Measurements from ENCODE around the gene ATRIP.
"Not testable (repeated sequence)": the region's sequence is repeated elsewhere in the genome, so short reads cannot be mapped to it uniquely, and the experiment has no call there.

The ATRIP gene

DNA sequence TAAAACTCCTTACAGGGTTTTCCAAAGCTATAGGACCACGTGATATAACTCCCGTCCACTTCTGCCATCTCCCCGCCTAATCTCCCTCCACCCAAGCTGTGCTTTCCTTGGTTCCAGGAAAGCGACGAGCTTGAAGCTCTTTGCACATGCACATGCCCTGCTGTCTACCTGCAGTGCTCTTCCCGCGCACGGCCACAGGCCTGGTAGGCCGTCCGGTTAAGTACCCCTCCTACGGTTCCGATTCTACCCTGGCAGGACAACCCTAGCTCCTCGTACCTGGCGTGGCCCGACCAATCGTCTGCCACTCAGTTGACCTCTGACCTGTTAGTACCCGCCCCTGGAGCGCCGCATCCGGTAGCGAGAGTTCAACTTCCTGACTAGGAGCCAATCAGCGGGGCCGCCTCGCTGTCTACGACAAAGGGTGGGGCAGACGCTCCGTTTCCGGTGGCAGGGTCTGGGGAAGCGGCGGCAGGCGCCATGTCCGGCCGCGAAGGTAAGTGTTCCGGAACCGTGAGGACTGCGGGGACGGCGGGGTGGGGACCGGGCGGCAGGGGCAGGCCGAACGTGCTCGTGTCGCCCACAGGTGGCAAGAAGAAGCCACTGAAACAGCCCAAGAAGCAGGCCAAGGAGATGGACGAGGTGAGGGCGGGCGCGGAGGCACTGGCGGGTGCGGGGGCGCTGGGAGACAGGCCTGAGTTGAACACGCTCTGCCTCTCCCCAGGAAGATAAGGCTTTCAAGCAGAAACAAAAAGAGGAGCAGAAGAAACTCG, 6.5 kb upstream of the ATRIP start, which contains the start of the genes CCDC51 and TMA7:
TSS of gene CCDC51 (minus strand) at position 300 of the 770 bp plus-strand sequence. CDS start 4,991 bp downstream, outside the sequence.
TSS of gene TMA7 (plus strand) at position 438 of the 770 bp plus-strand sequence. CDS start at position 478, 40 bp downstream.
- peak; percentile 99 for DNase-seq

- no peak for DNase-seq
These were observed 6.0 kb upstream of the ATRIP start for GRCh38 chr3:48440590-48440958.

DNA sequence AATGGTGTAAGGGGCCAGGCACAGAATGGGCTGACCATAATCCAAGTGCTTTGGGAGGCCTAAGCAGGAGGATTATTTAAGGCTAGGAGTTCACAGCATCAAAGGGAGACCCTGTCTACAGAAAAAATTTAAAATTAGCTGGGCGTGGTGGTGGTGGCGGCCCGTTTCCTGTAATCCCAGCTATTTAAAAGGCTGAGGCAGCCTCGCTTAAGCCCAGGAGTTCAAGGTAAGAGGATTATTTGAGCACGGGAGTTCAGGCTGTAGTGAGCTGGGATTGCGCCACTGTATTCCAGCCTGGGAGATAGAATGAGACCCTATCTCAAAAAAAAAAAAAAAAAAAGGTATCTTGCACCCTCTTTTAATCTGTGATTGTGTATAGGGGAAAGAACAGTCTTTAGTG, 4.6 kb upstream of the ATRIP start:
- DNase-seq = no peak

DNA sequence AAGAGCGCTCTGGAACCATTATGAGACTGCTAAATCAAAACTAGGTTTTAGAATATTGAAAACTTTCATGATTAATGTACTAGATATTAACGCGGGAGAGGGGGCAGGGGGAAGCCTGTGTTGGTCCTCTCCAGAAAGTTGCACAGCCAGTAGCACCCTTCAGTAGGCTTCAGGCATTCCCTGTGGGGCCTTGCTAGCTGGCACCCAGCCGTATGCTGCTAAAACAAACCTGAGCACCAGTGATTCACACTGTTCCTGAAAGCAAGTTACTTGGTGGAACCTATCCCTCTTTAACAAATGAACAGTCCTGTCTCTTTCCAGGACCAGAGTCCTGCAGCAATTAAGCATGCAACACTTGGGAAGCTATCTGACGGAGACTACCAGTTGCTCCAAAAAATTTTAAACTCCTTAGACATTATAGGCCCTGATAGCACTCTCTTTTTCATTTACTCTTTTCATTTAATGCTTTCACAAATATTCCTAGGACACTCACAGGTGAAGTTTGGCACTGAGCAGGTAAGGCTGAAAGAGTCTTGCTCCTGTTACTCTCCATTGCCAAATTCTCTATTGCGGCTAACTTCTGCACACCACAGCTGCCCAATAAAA, 1.2 kb upstream of the ATRIP start:
- no peak for DNase-seq

- DNase-seq = no peak
These were observed 503 bp upstream of the ATRIP start for GRCh38 chr3:48446043-48446424.

- no peak for DNase-seq
These were observed 4.7 kb downstream of the ATRIP start for GRCh38 chr3:48451270-48451669.

GRCh38 chr3:48456456-48456855, 9.9 kb downstream of the ATRIP start:
- DNase-seq = no peak

GRCh38 chr3:48459331-48459730, 12.8 kb downstream of the ATRIP start:
- DNase-seq = no peak

- DNase-seq = no peak
These were observed 13.4 kb downstream of the ATRIP start for GRCh38 chr3:48459773-48460516.

DNA sequence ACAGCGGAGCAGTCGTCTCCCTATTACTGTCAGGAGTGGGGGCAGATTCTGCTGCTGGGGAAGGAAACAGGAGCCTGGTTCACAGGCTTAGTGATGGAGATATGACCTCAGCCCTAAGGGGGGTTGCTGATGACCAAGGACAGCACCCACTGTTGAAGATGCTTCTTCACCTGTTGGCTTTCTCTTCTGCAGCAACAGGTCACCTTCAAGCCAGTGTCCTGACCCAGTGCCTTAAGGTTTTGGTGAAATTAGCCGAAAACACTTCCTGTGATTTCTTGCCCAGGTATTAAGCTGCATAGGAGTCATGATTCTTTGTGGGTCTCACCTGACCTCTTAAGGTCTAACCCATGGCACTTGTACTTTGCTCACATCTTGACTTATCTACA, 14.0 kb downstream of the ATRIP start:
- no peak for DNase-seq

- DNase-seq = not testable (repeated sequence)
These were observed 15.2 kb downstream of the ATRIP start for GRCh38 chr3:48461767-48462166.

DNA sequence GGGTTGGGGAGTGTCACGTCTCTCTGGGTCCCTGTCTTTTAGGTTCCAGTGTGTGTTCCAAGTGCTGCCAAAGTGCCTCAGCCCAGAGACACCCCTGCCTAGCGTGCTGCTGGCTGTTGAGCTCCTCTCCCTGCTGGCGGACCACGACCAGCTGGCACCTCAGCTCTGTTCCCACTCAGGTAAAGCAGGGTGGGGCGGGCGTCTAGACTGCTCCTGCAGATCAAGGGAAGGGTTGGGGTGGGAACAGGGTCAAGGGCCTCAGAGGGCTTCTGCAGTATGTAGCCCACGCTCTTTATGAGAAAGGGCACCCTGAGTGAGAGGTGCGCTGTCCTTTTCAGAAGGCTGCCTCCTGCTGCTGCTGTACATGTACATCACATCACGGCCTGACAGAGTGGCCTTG, 17.2 kb downstream of the ATRIP start:
- no peak for DNase-seq

DNA sequence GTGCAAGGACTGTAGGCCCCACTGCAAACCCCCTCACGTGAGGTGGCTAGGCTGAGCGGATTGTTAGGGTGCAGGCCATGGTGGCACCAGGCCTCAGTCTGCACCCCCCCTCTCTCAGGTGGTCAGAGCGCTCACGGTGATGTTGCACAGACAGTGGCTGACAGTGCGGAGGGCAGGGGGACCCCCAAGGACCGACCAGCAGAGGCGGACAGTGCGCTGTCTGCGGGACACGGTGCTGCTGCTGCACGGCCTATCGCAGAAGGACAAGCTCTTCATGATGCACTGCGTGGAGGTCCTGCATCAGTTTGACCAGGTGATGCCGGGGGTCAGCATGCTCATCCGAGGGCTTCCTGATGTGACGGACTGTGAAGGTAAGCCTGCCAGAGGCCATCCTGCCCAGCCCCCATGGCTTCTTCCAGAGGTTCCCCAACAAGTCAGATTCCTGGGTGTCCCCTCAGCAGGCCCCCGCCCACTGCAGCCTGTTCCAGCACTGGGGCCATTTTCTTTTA, 18.2 kb downstream of the ATRIP start:
- no peak for DNase-seq

- no peak for DNase-seq
These were observed 18.6 kb downstream of the ATRIP start for GRCh38 chr3:48465237-48465530.

- DNase-seq = peak; percentile 85
These were observed 19.2 kb downstream of the ATRIP start for GRCh38 chr3:48465531-48466378.

- peak; percentile 47 for DNase-seq
These were observed 20.0 kb downstream of the ATRIP start for GRCh38 chr3:48466386-48467109.

- no peak for DNase-seq
These were observed 20.5 kb downstream of the ATRIP start for GRCh38 chr3:48467110-48467454.

DNA sequence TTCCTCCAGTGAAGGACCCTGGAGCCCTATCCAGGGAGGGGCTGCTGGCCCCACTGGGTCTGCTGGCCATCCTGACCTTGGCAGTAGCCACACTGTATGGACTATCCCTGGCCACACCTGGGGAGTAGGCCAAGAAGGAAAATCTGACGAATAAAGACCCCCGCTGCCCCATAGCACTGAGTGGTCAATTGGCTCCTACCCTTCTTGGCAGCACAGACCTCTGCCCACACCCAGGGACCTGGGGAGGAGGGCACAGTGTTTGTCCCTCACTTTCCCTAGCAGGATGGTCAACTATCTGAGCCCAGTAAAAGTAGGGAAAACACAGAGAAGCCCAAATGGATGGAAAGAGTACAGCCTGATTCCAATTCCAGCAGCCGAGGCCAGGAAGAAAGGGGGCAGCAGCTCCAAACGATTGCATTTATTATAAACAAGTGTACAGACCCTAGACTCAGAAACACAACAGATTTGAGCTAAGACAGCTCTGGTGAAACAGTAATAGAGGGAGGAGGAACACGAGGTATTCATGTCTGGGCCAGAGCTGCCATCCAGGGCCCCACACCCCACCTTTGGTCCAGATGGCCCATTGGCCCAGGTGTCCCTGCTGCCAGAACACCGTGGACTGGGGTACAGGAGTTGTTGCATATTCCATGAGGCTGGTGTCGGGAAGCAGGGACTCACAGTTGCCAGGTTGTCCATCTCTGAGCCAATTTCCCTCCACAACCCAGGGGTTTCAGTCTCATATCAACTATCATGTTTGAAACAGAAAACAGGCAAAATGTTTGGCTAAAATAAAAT, 21.1 kb downstream of the ATRIP start:
- DNase-seq = no peak

GRCh38 chr3:48468329-48468731, 21.8 kb downstream of the ATRIP start:
- DNase-seq = no peak

DNA sequence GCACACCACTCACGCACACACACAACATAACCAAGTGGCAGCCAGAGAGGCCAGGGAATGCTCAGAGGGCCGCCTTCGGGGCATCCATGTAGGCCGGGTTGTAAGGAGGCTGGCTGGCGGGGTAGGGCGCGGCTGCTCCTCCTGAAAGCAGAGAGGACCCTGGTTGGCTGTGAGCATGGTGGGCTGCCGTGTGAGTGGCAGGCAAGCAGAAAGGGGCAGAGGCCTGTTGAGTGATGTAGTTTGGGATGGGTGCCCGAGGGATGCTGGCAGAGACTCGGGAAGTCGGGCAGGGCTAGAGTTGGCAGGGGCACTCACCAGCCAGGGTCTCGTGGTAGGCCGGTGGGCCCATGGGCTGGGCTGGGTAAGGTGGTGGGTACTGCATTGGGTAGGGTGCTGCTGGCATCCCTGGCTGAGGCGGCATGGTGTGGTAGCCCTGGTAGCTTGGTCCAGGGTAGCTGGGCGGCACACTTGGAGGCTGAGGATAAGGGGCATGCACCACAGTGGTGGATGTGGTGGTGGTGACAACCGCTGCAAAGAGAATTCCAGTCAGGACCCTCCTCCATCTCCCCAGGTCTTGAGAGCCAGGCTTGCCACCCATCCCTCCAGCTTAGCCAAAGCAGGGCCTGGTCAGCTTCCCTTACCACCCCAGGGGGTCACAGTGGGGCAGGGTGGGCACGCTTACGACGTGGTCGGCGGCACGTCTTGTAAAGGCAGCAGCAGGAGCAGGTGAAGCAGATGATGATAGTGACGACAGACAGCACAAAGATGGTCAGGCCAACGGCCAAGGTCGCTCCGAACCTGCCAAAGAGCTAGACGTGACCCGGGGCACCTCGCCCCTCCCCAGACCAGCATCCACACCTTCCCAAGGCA, 22.7 kb downstream of the ATRIP start:
- DNase-seq = no peak
